ENCODE measurements around the gene TBC1D3B.
"Not testable (repeated sequence)": the region's sequence is repeated elsewhere in the genome, so short reads cannot be mapped to it uniquely, and the experiment has no call there.

TBC1D3B gene

DNA sequence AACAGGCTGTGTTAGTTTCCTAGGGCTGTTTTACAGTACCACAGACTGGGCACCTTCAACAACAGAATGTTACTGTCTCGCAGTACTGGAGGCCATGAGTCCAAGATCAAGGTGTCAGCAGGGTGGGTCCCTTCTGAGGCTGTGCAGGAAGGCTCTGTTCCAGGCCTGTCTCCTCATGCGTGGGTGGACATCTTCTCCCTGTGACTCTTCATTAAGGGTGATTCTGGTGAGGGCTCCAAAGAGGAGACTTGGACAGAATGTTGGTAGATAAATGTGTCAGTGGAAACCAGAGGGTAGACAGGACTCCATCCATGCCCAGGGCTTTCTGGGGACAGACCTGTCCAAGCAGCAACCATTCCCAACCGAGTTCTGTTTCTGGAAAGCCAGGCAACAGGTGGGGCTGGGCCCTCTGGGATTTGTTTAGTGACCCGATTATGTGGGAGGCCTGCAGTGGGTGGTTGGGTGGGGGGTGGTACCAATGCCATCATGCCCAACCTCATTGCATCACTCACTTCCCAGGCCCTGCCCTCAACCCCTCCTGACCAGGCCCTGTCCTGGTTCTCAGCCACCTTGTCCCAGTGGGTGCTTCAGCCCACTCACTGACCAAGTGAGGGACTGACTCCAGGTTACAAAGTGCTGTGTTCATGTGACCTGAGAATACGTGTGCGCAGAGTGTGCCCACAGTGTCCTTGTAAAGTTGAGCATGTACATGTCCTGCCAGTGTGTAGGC, 5.2 kb upstream of the TBC1D3B start:
- not testable (repeated sequence) for DNase-seq (ENCODE audit: low read depth in 2 of 3, low spot score in 1 of 3)

GRCh38 chr17:36168836-36169235, 7.6 kb downstream of the TBC1D3B start:
- DNase-seq (ENCODE audit: low read depth in 2 of 3, low spot score in 1 of 3): not testable (repeated sequence)

- DNase-seq (ENCODE audit: low read depth in 2 of 3, low spot score in 1 of 3): no peak
Measured at GRCh38 chr17:36153895-36154610, 22.4 kb downstream of the TBC1D3B start.

- DNase-seq (ENCODE audit: low read depth in 2 of 3, low spot score in 1 of 3): no peak
Measured at GRCh38 chr17:36152639-36153120, 23.8 kb downstream of the TBC1D3B start.

DNA sequence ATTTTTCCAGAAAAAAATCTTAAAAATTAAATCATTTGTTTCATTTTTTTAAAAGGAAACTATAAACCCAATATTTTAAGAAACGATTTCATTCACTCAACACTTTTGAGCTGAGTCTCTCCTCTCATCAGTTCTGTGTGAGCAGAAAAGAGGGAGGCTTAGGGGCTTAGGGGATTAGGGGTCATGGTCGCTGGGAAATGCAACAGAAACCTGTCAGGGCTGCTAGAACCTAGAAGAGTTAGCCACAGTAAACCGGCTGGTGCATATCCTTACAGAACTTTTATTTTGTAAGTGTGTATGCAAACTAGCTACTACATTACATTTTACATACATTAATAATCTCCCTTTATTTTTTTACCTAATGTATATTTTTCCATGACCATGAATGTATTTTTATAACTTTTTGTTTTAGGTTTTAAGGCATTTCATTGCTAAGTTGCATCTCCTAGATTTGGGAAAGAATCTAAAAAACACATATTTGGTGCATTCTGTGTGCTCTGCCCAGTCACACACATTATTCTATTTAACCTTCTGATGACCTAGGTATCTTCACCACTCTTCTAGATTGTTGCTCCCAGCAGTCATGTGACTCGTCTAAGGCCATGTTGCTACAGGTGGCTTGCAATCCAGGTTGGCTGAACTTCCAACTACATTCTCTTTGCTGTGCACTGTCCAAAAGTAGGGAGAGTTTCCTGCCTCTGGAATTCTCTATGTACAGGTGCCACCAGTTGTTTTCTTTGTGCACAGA, 24.4 kb downstream of the TBC1D3B start:
- DNase-seq (ENCODE audit: low read depth in 2 of 3, low spot score in 1 of 3): no peak

- DNase-seq (ENCODE audit: low read depth in 2 of 3, low spot score in 1 of 3): no peak
Measured at GRCh38 chr17:36149296-36149820, 27.1 kb downstream of the TBC1D3B start.

DNA sequence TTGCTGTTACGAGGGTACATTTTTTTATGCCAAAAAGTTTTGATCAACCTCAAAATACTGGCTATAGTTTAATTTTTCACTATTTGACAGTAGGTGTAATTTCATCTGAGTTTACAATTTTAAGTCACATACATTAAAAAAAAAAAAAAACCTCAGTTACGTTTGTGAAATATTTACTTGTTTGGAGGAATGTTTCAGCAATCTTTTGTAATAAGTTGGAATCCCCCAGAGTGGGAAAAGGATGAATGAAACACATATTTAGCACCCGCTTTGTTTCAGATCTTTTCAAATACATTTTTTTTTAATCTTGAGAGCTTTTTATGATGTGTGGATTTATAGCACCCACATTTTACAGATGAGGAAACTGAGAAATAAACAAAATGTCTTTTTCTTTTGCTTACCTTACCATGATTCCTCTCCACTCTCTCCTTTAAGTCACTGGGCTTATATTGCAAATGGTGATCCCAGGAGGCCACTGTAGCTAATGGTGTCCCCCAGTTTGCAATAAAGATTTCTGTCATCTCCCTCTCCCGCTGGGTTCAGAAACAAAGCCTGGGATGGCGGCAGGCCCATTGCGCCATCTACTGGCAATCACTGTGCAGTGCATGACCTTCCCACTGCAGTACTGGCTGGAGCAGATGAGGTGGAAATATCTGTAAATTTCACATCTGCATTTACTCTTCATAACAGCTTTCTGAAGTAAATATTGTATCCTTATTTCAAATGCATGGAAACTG, 27.7 kb downstream of the TBC1D3B start:
- peak; percentile 33 to 79 (median 66) for DNase-seq (ENCODE audit: low read depth in 2 of 3, low spot score in 1 of 3)

DNA sequence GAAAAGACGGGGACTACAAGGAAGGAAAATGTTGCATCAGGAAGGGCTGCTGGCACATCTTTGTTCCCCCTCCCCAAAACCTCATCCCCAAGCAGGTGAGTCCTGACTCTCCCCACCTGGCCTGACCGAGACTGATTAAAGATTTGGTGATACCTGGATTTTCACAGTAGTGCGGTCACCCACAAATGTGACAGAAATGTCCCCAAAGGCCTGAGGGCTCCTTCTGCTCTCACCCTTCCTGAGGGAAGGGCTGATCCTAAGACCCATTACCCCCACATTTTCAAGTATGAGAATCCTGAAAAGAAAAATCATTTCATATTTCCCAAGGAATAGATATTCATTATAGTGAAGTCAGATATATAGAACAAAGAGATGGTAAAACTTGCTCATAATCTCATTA, 28.8 kb downstream of the TBC1D3B start:
- DNase-seq (ENCODE audit: low read depth in 2 of 3, low spot score in 1 of 3): no peak

- DNase-seq (ENCODE audit: low read depth in 2 of 3, low spot score in 1 of 3): no peak
Measured at GRCh38 chr17:36144981-36145729, 31.3 kb downstream of the TBC1D3B start.

DNA sequence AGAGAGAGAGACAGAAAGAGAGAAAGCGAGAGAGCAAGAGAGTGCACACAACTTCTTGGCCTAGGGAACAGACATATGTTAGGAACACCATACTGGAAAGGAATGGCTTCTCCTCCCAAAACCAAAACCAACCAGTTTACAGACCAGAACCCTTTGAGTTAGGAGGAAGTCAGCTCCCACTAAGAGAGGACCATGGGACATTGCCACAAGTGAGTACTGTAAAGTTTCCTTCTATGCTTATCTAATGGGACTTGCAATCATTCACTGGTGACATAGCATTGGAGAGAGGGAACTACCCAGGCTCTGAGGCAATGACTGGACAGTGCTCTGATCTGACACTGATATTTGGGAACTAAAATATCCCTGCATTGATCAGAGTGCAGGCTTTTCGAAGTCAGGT, 32.4 kb downstream of the TBC1D3B start:
- no peak for DNase-seq (ENCODE audit: low read depth in 2 of 3, low spot score in 1 of 3)

DNA sequence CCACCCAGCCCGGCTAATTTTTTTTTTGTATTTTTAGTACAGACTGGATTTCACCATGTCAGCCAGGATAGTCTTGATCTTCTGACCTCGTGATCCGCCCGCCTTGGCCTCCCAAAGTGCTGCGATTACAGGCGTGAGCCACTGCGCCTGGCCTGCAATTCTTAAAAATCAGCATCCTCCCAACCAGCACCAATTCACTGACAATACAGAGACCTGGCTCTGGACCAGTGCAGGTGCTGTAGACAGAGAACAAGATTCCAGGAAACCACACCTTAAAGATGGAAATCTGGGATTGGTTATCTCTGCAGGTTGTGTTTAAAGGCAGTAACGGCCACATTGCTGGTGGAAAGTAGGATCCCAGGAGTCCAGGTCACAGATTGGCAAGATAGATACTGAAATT, 33.6 kb downstream of the TBC1D3B start:
- DNase-seq (ENCODE audit: low read depth in 2 of 3, low spot score in 1 of 3): no peak

DNA sequence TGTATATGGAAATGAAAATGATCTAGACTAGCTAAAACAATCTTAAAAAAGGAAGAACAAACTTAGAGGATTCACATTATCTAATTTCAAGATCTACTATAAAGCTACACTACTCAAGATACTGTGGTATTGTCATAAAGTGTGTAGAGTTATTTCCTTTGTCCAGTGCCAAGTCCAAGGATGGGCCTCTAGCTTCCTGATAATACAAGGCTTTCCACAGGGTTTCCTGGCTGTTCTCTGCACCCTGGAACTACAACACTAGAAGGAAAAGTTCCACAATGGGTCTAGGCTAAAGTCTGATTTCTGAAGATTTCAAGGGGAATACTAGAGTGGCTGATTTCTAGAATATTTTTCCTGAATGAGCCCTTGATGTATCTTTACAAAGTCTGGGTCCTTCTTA, 34.2 kb downstream of the TBC1D3B start:
- no peak for DNase-seq (ENCODE audit: low read depth in 2 of 3, low spot score in 1 of 3)

DNA sequence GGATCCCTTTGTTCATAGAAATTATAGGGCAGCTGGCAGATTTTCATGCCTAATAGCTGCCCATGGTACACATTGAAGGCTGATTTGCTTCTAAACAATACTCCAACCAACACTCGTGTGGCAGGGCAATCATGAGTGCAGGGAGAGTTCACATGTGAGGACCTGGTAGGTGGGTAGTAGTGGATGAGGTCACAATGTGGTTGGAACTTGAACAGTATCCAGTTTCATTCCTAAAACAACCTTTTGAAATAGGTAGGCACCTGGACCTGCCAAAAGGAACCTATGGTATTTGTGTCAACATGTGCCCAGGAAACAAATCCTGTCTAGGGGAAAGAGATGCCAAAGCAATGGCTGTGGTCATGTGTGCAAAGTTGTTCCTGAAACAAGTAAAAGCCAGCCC, 40.0 kb downstream of the TBC1D3B start:
- no peak for DNase-seq (ENCODE audit: low read depth in 2 of 3, low spot score in 1 of 3)

DNA sequence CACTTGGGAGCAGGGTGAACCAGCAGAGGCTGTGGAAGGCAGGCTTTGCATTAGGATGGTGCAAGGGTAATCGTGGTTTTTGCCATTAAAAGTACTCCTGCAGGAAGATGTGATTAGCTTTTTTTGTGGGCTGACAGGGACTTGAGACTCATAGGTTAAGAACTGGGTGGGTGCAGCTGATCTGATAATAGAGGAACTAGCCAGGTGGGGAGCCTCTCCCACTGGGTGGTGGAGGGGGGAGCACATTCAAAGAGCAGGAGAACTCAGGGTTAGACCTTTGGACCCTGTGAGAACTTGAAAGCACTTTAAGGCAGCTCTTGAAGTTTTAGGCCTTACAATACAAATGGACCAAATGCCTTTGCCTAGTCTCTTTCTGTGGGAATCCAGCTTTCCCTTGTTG, 40.4 kb downstream of the TBC1D3B start:
- no peak for DNase-seq (ENCODE audit: low read depth in 2 of 3, low spot score in 1 of 3)

- no peak for DNase-seq (ENCODE audit: low read depth in 2 of 3, low spot score in 1 of 3)
Measured at GRCh38 chr17:36135465-36135864, 41.0 kb downstream of the TBC1D3B start.

- DNase-seq (ENCODE audit: low read depth in 2 of 3, low spot score in 1 of 3): no peak
Measured at GRCh38 chr17:36133602-36134236, 42.7 kb downstream of the TBC1D3B start.

GRCh38 chr17:36132421-36132831, 44.0 kb downstream of the TBC1D3B start:
- DNase-seq (ENCODE audit: low read depth in 2 of 3, low spot score in 1 of 3): no peak

GRCh38 chr17:36131931-36132330, 44.5 kb downstream of the TBC1D3B start:
- no peak for DNase-seq (ENCODE audit: low read depth in 2 of 3, low spot score in 1 of 3)

DNA sequence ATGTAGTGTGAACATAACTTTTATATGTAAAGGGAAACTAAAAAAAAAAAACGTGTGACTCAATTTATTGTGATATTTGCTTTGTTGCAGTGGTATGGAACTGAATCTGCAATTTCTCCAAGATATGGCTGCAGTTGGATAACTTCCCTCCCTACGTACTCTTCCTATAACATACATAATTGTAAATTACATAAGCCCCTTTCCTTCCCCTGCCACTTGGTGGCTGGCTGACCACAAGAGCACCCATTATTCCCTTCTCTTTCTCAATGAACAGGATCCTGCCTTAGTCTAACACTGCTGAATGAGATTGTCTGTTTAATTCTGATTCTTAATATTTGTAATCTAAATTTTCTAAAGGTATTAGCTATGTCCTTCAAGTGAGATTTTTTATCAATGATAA, 45.0 kb downstream of the TBC1D3B start:
- no peak for DNase-seq (ENCODE audit: low read depth in 2 of 3, low spot score in 1 of 3)

DNA sequence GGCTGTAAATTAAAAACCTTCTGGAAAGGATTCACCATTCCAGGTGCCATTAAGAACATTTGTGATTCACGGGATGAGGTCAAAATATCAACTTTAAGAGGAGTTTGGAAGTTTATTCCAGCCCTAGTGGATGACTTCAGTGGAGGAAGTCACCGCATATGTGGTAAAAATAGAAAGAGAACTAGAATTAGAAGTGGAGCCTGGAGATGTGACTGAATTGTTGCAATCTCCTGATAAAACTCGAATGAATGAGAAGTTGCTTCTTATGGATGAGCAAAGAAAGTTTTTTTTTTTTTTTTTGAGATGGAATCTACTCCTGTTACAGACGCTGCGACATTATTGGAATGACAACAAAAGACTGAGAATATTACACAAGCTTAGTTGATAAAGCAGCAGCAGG, 46.1 kb downstream of the TBC1D3B start:
- DNase-seq (ENCODE audit: low read depth in 2 of 3, low spot score in 1 of 3): no peak
